Central memory CD4-positive, alpha-beta T cell (primary cell): Measurements from ENCODE around the gene C1orf116.
A peak's percentile ranks its signal among the peaks of the same experiment; 100 is the strongest.

Experiments
- DNase-seq: peaks from one replicate; pipeline ENCODE4 v3.0.0; 2022

Gene C1orf116

DNA sequence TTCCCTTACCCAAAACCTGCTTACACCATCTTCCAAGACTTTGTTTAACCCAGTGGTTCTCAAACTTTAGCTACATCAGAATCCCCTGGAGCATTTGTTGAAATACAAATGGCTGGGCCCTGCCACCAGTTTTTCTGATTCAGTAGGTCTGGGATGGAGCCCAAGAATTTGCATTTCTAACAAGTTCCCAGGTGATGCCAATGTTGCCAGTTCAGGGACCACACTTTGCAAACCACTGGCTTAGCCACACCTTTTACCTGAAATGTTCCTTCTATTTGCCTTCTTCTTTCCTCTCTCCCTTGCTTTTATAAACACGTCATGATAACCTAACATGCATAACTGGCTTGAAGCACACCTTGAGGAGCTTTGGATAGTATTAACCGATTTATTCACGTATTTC, 46.2 kb downstream of the C1orf116 start:
- no peak for DNase-seq

DNA sequence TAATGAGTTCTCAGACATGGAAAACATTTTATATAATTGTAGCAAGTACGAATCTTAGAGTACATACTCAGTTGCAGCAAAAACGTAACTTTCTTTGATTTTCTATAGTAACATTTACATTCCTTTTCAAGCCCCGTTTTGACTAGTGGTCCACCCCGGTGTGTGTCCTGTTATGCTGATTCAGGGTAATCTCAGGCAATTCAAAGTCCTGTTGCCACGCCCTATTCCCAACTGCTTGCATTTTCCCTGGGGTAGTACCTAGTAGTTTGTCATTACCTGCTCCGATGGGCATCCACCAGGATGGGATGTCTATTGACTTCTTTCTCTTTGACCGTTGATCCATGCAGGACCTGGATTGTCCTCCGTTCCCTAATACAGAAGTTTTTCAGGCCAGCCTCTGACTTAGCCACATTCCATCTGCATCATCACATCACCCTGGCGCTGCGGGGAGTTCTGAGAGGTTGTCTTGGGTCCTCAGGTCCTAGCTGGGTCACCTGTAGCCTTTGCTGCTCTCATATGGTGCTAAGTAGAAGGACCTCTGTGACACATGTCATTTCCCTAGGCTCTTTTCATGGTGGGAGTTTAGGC, 47.3 kb downstream of the C1orf116 start:
- DNase-seq: no peak

GRCh38 chr1:206982216-206982615, 50.3 kb downstream of the C1orf116 start:
- DNase-seq: peak; percentile 42

DNA sequence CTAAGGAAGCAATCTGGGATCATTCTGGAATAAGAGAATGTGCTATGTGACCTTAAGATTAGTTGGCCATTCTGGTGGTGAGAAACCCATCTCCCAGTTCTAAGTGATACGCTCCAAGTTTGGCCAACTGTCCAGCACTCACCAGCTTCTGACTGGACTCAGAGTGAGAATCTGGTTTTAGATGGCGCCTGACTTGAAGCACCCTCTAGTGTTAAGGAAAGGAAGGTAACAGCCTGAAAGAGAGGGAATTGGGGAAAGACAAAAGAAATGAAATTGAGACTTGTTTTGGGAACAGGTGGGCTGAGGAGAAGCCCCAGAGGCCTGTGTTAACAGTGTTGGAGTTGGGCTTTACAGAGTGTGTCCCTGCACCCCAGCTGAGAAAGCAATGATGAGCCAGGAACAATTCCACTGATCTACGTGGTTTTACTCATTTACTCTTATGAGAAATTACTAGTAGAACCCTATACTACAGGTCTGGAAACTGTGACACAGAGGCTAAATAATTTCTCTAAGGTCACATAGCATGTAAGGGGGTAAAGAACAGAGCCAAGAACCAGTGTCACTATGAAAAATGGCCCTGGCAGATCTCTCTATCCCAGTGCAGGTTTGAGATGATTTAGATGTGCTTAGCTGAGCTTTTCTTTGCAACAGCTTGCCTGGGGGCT, 53.0 kb downstream of the C1orf116 start:
- DNase-seq: no peak

DNA sequence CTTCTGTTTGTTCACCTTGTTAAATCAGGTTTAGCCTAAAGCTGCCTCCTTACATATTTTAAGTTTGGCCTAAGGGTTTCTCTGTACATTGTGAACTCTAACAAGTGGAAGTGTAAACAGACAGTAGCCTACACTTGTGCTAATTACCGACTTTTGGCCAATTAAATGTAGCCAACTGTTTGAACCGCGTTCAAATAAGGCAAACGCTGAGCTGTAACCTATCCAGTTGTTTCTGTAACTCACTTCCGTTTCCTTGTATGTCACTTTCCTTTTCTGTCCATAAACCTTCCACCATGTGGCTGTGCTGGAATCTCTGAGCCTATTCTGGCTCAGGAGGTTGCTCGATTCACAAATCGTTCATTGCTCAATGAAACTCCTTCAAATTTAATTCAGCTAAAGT, 54.3 kb downstream of the C1orf116 start:
- no peak for DNase-seq

DNA sequence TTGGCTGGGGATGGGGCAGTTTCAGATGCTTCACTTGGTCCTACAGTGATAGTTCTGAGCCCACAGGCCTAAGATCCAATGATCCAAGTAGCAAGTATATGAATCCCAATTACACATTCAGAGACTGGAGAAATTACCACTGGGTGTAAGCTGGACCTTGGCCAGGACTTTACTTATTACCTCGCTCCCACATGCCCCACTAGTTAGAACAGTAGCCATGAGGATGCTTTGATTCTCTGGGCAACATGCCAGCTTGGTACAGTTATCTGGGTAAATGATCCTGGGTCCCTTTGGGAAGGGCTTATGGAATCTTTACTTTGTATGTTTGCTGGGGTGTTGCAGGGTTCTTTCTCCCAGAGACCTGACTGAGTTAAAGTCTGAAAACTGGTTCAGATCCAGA, 57.2 kb downstream of the C1orf116 start:
- DNase-seq: no peak

- DNase-seq: no peak
These were observed 58.4 kb downstream of the C1orf116 start for GRCh38 chr1:206974140-206974539.

- no peak for DNase-seq
These were observed 59.8 kb downstream of the C1orf116 start for GRCh38 chr1:206972728-206973127.

GRCh38 chr1:206971029-206971655, 61.4 kb downstream of the C1orf116 start:
- DNase-seq: no peak

- no peak for DNase-seq
These were observed 62.1 kb downstream of the C1orf116 start, which contains the start of gene FCAMR for GRCh38 chr1:206970446-206970845. Gene FCAMR (minus strand): TSS chr1:206970460. CDS start chr1:206970125, 335 bp downstream.

DNA sequence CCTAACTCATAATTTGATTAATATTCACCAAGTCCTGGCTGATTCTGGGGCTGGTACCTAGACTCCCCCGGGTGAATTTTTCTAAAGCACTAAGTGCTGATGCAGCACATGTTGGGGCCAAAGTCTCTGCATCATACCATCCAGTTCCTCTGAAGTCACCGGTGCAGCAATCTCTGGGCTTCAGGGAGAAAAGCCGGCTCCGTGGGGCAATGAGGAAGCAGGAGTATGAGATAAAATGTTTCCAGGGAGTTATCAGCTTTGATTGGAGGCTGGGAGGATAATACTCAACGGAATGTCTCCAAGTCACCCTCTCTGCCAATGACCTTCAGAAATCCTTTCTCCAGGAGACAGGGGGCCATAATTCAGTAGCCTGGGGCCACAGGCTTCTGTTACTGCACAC, 63.5 kb downstream of the C1orf116 start:
- no peak for DNase-seq
